ENCODE data around the gene AGK.

DNA sequence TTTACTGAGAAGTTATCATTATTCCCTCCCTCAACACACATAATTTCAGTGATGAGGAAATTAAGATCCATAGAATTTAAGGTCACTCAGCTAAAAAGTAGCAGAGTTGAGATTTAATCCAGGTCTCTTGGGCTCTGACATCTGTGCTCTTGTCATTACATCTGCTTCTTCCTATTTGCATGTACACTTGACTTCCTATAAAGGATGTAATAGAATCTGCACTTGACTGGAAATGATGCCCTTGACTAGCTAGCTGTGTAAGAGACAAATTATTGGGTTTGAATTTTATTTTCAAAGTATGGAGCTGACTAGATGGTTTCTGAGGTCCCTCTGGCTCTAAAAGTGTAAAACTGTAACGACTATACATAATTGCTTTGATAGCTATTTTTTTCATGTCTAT is 59.5 kb downstream of the AGK start:
- TF ChIP-seq, protein P1, sequence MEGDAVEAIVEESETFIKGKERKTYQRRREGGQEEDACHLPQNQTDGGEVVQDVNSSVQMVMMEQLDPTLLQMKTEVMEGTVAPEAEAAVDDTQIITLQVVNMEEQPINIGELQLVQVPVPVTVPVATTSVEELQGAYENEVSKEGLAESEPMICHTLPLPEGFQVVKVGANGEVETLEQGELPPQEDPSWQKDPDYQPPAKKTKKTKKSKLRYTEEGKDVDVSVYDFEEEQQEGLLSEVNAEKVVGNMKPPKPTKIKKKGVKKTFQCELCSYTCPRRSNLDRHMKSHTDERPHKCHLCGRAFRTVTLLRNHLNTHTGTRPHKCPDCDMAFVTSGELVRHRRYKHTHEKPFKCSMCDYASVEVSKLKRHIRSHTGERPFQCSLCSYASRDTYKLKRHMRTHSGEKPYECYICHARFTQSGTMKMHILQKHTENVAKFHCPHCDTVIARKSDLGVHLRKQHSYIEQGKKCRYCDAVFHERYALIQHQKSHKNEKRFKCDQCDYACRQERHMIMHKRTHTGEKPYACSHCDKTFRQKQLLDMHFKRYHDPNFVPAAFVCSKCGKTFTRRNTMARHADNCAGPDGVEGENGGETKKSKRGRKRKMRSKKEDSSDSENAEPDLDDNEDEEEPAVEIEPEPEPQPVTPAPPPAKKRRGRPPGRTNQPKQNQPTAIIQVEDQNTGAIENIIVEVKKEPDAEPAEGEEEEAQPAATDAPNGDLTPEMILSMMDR (IDR thresholded peaks at IDR 0.05) = no peak
- no peak for TF ChIP-seq EZH2 (IDR thresholded peaks at IDR 0.05; ENCODE audit: borderline replicate concordance, insufficient read depth, low read depth, low read length, poor library complexity, severe bottlenecking)
